COLO668 (cell line): ENCODE data around the gene HNRNPAB.
"Not testable (repeated sequence)": the region's sequence is repeated elsewhere in the genome, so short reads cannot be mapped to it uniquely, and the experiment has no call there.

Source experiments
- DNase-seq: peaks from one replicate; lab custom pipeline; 2025; ENCODE audit not compliant: unreplicated experiment; lab: John Stamatoyannopoulos, UW

The HNRNPAB gene

DNA sequence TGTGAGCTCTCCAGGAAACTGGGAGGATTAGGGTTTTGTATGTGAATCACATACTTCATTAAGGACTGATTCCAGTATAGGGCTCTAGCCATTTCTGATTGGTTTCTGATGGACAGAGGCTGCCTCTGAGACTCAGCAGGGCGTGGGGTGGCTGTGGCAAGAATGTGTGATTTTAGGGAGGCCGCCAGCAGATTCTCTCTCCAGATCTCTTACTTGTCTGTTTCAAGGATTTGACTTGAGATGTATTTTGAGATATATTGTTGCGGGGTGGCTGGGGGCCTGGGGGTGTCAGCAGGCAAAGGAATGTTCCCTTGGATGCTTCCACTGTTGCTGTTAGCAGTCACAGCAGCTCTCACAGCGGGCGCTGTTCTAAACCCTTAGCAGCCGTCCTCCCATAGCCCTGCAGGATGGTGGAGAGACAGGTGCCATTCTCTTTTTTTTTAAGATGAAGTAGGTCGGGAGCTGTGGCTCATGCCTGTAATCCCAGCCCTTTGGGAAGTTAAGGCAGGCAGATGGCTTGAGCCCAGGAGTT is 8.0 kb upstream of the HNRNPAB start:
- no peak for DNase-seq

GRCh38 chr5:178196986-178197385 is 7.3 kb upstream of the HNRNPAB start:
- no peak for DNase-seq

- not testable (repeated sequence) for DNase-seq
Observed at GRCh38 chr5:178198151-178198550, 6.2 kb upstream of the HNRNPAB start.

- no peak for DNase-seq
Observed at GRCh38 chr5:178198706-178199105, 5.6 kb upstream of the HNRNPAB start.

- no peak for DNase-seq
Observed at GRCh38 chr5:178199581-178200434, 4.5 kb upstream of the HNRNPAB start.

DNA sequence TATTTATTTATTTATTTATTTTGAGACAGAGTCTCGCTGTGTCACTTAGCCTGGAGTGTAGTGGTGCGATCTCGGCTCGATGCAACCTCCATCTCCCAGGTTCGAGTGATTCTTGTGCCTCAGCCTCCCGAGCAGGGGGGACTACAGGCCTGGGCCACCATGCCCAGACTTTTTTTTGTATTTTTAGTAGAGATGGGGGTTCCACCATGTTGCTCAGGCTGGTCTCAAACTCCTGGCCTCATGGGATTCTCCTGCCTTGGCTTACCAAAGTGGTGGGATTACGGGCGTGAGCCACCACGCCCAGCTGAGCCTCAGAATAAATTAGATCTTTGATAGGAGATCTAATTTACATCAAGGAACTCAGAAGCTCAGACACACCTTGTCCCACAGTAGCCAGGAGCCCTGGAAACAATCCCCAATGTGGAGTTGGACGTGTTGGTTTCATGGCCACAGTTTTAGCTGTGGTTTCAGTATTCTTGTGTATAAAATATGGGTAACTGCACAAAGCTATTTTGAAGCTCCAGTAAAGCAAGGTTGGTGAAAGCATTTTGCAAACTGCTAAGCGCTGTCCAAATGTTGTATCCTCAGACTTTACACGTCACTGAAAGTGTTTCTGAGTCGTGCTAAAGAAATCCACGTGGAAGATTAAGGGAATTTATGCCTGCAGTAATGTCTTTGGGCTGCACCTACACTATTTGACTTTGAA is 3.0 kb upstream of the HNRNPAB start:
- DNase-seq: no peak

DNA sequence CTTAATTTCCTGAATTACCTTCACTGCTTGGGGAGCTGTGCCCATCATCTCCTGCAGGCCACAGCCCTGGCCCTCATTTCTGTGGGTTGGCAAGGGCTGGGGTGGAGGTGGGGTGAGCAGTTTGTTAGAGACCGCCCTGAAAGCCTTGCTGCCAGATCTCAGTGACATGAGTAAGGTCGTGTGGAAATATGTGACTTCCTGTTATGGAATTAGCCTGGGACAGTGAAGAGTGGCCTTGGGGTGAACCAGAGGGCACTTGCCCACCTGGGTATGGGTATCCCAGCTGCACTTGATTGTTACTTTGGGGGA is 2.5 kb upstream of the HNRNPAB start:
- no peak for DNase-seq

- DNase-seq: no peak
Observed at GRCh38 chr5:178202541-178202940, 1.8 kb upstream of the HNRNPAB start.

DNA sequence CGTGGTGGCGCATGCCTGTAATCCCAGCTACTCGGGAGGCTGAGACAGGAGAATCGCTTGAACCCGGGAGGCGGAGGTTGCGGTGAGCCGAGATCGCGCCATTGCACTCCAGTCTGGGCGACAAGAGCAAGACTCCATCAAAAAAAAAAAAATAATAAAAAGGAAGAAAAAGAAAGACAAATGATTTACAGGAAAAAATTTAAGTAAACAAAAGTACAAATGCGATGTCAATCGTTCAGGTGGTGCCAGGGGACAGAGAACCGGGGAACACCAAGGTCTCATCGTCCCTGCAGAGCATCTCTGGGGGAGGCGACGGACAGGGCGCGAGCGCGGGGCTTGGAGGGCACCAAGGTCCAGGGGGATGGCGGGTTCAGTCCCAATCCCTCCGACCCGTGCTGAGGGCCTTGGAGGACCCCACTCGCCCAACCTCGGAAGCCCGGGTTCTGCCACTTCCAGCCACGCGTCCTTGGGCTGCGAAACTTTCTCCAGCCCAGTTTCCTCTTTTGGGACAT is 607 bp upstream of the HNRNPAB start:
- DNase-seq: no peak

GRCh38 chr5:178204935-178205748 is 809 bp downstream of the HNRNPAB start:
- DNase-seq: peak; percentile 76

DNA sequence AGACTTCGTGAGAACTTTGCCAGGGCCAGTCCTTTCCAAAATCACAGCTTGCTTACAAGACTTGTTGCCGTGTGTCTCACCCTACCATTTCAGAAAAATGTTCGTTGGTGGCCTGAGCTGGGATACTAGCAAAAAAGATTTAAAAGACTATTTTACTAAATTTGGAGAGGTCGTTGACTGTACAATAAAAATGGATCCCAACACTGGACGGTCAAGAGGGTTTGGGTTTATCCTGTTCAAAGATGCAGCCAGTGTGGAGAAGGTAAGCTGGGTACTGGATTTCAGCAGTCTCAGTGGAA is 1.4 kb downstream of the HNRNPAB start:
- no peak for DNase-seq

DNA sequence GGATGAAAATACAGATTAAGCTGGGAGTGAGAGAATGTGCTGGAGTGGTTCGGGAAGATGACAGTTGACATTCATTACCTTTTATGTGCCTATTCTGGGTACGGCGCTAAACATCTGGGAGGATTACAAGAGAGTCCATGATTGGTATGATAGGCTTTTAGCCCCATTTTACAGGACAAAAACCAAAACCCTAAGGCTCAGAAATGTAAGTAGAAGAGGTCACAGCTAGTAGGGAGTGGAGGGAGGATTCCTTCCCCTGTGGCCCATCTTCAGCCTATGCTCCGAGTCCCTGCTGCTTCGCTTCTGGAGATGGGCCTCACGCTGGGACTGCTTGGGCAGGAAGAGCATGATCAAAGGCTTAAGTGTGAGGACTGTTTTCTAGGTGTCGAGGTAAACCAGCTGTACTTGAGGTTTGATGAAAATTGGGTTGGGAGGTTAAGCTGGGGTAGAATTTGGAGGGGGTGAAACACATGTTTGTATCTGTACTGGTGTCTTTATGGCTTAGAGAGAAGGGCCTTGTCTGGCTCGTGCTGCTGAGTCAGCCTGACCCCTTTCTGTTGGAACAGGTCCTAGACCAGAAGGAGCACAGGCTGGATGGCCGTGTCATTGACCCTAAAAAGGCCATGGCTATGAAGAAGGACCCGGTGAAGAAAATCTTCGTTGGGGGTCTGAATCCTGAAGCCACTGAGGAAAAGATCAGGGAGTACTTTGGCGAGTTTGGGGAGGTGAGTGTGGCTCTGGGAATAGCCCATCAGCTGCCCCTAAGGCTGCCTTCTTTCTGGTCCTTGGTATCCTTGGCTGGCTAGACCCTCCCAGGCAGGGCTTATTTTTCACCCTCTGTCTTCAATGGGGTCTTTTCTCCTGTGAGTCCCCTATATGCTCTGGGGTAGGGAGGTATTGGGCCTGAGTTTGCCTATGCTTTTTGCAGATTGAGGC is 2.1 kb downstream of the HNRNPAB start:
- no peak for DNase-seq

DNA sequence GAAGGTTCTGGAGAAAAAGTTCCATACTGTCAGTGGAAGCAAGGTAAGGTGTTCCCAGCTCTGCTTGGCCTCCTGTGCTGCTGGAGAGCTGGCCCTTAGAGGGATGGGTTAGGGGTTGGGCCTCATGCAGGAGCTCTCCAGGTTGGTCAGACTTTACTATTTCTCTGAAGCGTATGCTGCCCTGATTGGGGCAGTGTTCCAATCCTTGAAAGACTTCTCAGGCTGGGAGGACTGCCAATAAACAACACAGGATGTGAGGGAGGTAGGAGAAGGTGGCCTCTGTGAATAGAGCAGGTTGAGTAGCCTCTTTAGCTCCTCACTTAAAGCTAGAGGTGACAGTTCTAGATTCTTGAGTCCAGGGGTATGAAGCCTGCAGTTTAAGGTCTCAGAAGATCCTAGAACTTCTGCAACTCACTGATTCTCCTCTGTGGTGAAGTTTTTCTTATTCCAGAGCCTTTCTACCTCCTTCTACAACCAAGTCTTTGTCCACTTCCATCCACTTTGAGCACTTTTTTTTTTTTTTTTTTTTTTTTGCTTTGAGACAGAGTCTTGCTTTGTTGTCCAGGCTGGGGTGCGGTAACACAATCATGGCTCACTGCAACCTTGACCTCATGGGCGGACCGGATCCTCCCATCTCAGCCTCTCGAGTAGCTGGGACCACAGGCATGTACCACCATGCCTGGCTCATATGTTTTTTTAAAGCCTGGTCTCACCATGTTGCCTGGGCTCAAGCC is 3.0 kb downstream of the HNRNPAB start:
- DNase-seq: no peak

DNA sequence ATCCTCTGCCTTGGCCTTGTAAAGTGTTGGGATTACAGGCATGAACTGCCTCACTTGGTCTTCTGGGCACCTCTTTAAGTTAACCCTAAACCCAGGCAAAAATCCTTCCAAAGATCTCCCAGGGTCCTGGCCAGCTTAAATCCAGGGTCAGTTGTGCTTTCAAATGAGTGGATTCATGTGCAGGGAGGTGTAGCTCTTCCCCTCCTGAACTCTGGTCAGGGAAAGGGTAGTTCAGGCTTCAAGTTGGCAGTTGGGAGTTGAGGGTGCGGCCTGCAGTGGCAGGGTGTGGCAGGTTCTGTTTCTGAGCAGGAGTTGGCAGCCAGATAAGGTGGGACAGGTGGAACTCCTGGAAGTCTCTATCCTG is 3.6 kb downstream of the HNRNPAB start:
- no peak for DNase-seq

- DNase-seq: no peak
Observed at GRCh38 chr5:178208540-178209227, 4.4 kb downstream of the HNRNPAB start.

DNA sequence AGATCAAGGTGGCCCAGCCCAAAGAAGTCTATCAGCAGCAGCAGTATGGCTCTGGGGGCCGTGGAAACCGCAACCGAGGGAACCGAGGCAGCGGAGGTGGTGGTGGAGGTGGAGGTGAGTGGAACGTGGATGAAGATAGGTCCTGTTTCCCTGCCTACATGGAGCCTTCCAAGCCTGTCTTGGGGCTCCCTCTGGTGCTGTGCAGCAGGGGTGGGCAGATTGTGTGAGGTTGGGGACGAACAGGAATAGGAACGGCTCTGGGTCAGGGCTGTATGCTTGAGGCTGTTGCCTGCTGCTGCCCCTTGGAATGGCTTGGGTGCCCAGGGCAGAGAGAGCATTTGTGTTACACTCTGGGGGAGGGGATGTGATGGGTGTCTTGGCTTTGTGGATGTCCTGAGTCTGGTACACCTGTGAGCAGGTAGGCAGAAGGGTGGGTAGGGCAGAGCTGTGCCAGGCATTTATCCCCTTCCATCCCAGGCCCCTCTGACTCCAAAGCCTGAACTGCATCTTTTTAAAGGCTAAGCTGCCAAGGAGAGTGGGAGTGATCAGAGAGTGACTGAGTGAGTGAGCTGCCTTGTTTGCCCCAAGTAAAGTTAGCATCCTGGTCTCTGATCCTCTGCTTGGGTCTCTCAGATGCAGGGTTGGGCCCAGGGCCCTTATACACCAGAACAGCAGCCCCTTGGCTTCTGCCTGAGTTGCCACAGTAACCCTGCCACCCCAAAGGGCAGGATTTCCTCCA is 5.2 kb downstream of the HNRNPAB start:
- no peak for DNase-seq

DNA sequence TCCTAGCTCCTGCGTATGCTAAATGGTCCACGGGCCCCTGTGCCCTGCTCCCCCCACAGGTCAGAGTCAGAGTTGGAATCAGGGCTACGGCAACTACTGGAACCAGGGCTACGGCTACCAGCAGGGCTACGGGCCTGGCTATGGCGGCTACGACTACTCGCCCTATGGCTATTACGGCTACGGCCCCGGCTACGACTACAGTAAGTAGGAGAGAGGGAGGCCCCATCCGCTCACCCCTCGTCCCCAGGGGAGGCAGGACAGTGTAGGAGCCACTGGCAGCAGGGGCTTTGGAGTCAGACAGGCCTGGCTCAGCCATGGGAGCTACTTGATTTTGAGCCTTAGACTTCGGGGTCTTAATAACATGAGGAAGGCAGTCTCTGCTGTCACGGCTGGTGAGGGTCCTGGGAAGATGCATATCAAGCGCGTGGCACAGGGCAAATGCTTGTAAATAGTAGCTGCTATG is 5.8 kb downstream of the HNRNPAB start:
- no peak for DNase-seq

GRCh38 chr5:178210686-178211085 is 6.4 kb downstream of the HNRNPAB start:
- no peak for DNase-seq
